GM06990 (cell line): Measurements from ENCODE around the gene TMEM212.

Experiments
- DNase-seq: peaks from one replicate; pipeline ENCODE4 v3.0.0-alpha.2; 2011; ENCODE audit not compliant: insufficient read length; ENCODE audit errors: extremely low read depth
- H3K27me3 ChIP-seq: replicated peaks from 2 replicates; pipeline ENCODE4 v1.6.0; 2011; ENCODE audit warnings: low read length; ENCODE audit not compliant: control insufficient read depth, insufficient read depth
- H3K36me3 ChIP-seq: 2 replicates; pipeline ENCODE4 v1.5.1; 2011; ENCODE audit warnings: low read length; ENCODE audit not compliant: control insufficient read depth, insufficient read depth
- H3K4me3 ChIP-seq: replicated peaks from 2 replicates; pipeline ENCODE4 v1.5.1; 2011; ENCODE audit warnings: low read depth, mild to moderate bottlenecking, control low read depth, low read length
- CTCF ChIP-seq: IDR thresholded peaks from 2 replicates; pipeline ENCODE4 v1.5.1; 2011; ENCODE audit warnings: low read length, control low read depth, mild to moderate bottlenecking, inconsistent platforms; ENCODE audit not compliant: insufficient read depth, poor library complexity, severe bottlenecking

TMEM212 gene

GRCh38 chr3:171832989-171833388 is 10.2 kb upstream of the TMEM212 start:
- Histone ChIP-seq H3K27me3 (no peaks in the 10 kb centered on the region), H3K4me3 (no peak overlapping the region), H3K36me3 (no peaks in the 10 kb centered on the region)
- DNase-seq: no peak
- TF ChIP-seq CTCF: no peak

- no peak for DNase-seq
- no peak overlapping the region for H3K4me3 ChIP-seq
- peak; percentile 51 for TF ChIP-seq CTCF
- H3K27me3 ChIP-seq: no peaks in the 10 kb centered on the region
- no peaks in the 10 kb centered on the region for H3K36me3 ChIP-seq
Observed at GRCh38 chr3:171833789-171834460, 9.2 kb upstream of the TMEM212 start.

- TF ChIP-seq CTCF: no peak
- DNase-seq: no peak
- no peaks in the 10 kb centered on the region for H3K36me3 ChIP-seq
- no peak overlapping the region for H3K4me3 ChIP-seq
- no peaks in the 10 kb centered on the region for H3K27me3 ChIP-seq
Observed at GRCh38 chr3:171834461-171834801, 8.7 kb upstream of the TMEM212 start.

- TF ChIP-seq CTCF: no peak
- H3K36me3 ChIP-seq: no peaks in the 10 kb centered on the region
- no peak for DNase-seq
- no peak overlapping the region for H3K4me3 ChIP-seq
- no peaks in the 10 kb centered on the region for H3K27me3 ChIP-seq
Observed at GRCh38 chr3:171835116-171835515, 8.0 kb upstream of the TMEM212 start.

GRCh38 chr3:171835613-171836012 is 7.5 kb upstream of the TMEM212 start:
- Histone ChIP-seq H3K4me3 (no peak overlapping the region), H3K27me3 (no peaks in the 10 kb centered on the region), H3K36me3 (no peaks in the 10 kb centered on the region)
- no peak for TF ChIP-seq CTCF
- no peak for DNase-seq

GRCh38 chr3:171836855-171837254 is 6.3 kb upstream of the TMEM212 start:
- no peak overlapping the region for H3K4me3 ChIP-seq
- DNase-seq: no peak
- no peak for TF ChIP-seq CTCF
- H3K27me3 ChIP-seq: no peaks in the 10 kb centered on the region
- no peaks in the 10 kb centered on the region for H3K36me3 ChIP-seq
